Astrocyte of the spinal cord (primary cell): ENCODE data around the gene DGKB.

Experiments
- DNase-seq: peaks from one replicate; pipeline ENCODE4 v3.0.0; 2011; ENCODE audit warnings: low read depth, low spot score
- H3K4me3 ChIP-seq: 2 replicates; pipeline ENCODE4 v1.5.1; 2011; ENCODE audit warnings: low read depth, mild to moderate bottlenecking, low read length, moderate library complexity
- CTCF ChIP-seq: IDR thresholded peaks from 2 replicates; pipeline ENCODE4 v1.5.1; 2012; ENCODE audit warnings: low read depth, mild to moderate bottlenecking, low read length, inconsistent platforms
- in situ Hi-C: cut with HindIII; loops from 2 replicates; pipeline ENCODE4 v1.10.0; 2017; ENCODE audit warnings: low sequenced_read_pairs

DGKB gene

GRCh38 chr7:14777806-14778205 is 124.7 kb downstream of the DGKB start:
- in situ Hi-C loops, result no loop called here
- TF ChIP-seq CTCF, result no peak
- no peak for DNase-seq
- H3K4me3 ChIP-seq, result no peak overlapping the region

- TF ChIP-seq CTCF, result no peak
- no peak overlapping the region for H3K4me3 ChIP-seq
- DNase-seq, result no peak
- in situ Hi-C loops, result no loop called here
These were observed 126.3 kb downstream of the DGKB start for GRCh38 chr7:14776266-14776665.

- no peak overlapping the region for H3K4me3 ChIP-seq
- no peak for DNase-seq
- in situ Hi-C loops, result no loop called here
- no peak for TF ChIP-seq CTCF
These were observed 128.8 kb downstream of the DGKB start for GRCh38 chr7:14773729-14774271.

- no peak for TF ChIP-seq CTCF
- no peak overlapping the region for H3K4me3 ChIP-seq
- no peak for DNase-seq
- in situ Hi-C loops, result no loop called here
These were observed 131.9 kb downstream of the DGKB start for GRCh38 chr7:14770614-14771013.

- TF ChIP-seq CTCF, result no peak
- in situ Hi-C loops, result no loop called here
These were observed 133.3 kb downstream of the DGKB start for GRCh38 chr7:14769261-14769660.

GRCh38 chr7:14767716-14768425 is 134.7 kb downstream of the DGKB start:
- H3K4me3 ChIP-seq, result no peak overlapping the region
- no peak for DNase-seq
- in situ Hi-C loops, result no loop called here
- TF ChIP-seq CTCF, result no peak

More at GRCh38 chr7:14769261-14769660, 133.3 kb downstream of the DGKB start:
- H3K4me3 ChIP-seq, result no peak overlapping the region
- no peak for DNase-seq
